Fibroblast of lung (primary cell): ENCODE results near the gene CYTH4. TPM values are rescaled to one million over a fixed set of nuclear protein-coding genes. Genes with fewer than 3 reads are reported as not detected.

Source experiments
- DNase-seq, 2 donors: peaks; one replicate each; pipeline versions ENCODE4 v3.0.0 to v3.0.0-alpha.2; 2010; ENCODE audit warnings: low read depth in 2 of 2
- H2AFZ ChIP-seq: 2 replicates; pipeline ENCODE4 v1.5.1; 2012; ENCODE audit warnings: low read length, control low read depth, inconsistent platforms
- H3K27ac ChIP-seq: 2 replicates; pipeline ENCODE4 v1.5.1; 2011; ENCODE audit warnings: low read length, control low read depth; ENCODE audit not compliant: insufficient read depth
- H3K27me3 ChIP-seq: 2 replicates; pipeline ENCODE4 v1.5.1; 2011; ENCODE audit warnings: mild to moderate bottlenecking, low read length; ENCODE audit not compliant: control insufficient read depth, insufficient read depth
- H3K36me3 ChIP-seq: 2 replicates; pipeline ENCODE4 v1.5.1; 2011; ENCODE audit warnings: low read length; ENCODE audit not compliant: control insufficient read depth, insufficient read depth
- H3K4me1 ChIP-seq: 2 replicates; pipeline ENCODE4 v1.5.1; 2011; ENCODE audit warnings: low read length; ENCODE audit not compliant: control insufficient read depth, insufficient read depth; ENCODE audit errors: extremely low read depth
- H3K4me2 ChIP-seq: 2 replicates; pipeline ENCODE4 v1.5.1; 2011; ENCODE audit warnings: low read length, control low read depth; ENCODE audit not compliant: insufficient read depth; ENCODE audit errors: extremely low read depth
- H3K4me3 ChIP-seq, 4 experiments: fragments of 200-600 bp in 1 of 4; sonication (generic) in 1 of 4; replicated peaks in 1 of 4; 2 replicates each; pipeline ENCODE4 v1.5.1; 2011 to 2016; ENCODE audit warnings: low read length in 4 of 4, low read depth in 3 of 4, mild to moderate bottlenecking in 3 of 4, control low read depth in 2 of 4, inconsistent platforms in 1 of 4, mixed read lengths in 1 of 4; ENCODE audit not compliant: insufficient read depth in 1 of 4; ENCODE audit errors: control extremely low read depth in 1 of 4
- H3K79me2 ChIP-seq: 2 replicates; pipeline ENCODE4 v1.5.1; 2012; ENCODE audit warnings: mild to moderate bottlenecking, low read length, inconsistent platforms; ENCODE audit not compliant: control insufficient read depth, insufficient read depth
- H3K9ac ChIP-seq: 2 replicates; pipeline ENCODE4 v1.5.1; 2011; ENCODE audit warnings: mild to moderate bottlenecking, low read length, control low read depth; ENCODE audit not compliant: insufficient read depth
- H3K9me3 ChIP-seq: 2 replicates; pipeline ENCODE4 v1.5.1; 2012; ENCODE audit warnings: low read depth, low read length; ENCODE audit not compliant: control insufficient read depth, insufficient read depth
- H4K20me1 ChIP-seq: 2 replicates; pipeline ENCODE4 v1.5.1; 2011; ENCODE audit warnings: low read length; ENCODE audit not compliant: control insufficient read depth, insufficient read depth; ENCODE audit errors: extremely low read depth
- CTCF ChIP-seq, 2 donors: IDR thresholded peaks in 1 of 2; conservative IDR thresholded peaks in 1 of 2; 1 replicate in 1 of 2; 2 replicates in 1 of 2; pipeline ENCODE4 v1.5.1; 2011 to 2012; ENCODE audit warnings: low read length in 2 of 2, control low read depth in 1 of 2, inconsistent platforms in 1 of 2, low read depth in 1 of 2, mild to moderate bottlenecking in 1 of 2
- EZH2 ChIP-seq: IDR thresholded peaks from 2 replicates; pipeline ENCODE4 v1.5.1; 2012; ENCODE audit warnings: low read length, control low read depth, mild to moderate bottlenecking; ENCODE audit errors: missing control alignments
- polyA plus RNA-seq, 2 donors: library from polyadenylated mRNA; depleted of rRNA in 1 of 2; stranded (reverse) in 1 of 2; unstranded in 1 of 2; fragments of >200 nt; gene quantifications; 2 replicates each; pipeline ENCODE4 v1.2.1, GENCODE V29; 2011 to 2012; ENCODE audit warnings: missing spikeins in 1 of 2
- total RNA-seq: library from RNA; depleted of rRNA; stranded (reverse); fragments of >200 nt; gene quantifications from 2 replicates; pipeline ENCODE4 v1.2.1, GENCODE V29; 2014

Gene CYTH4
- total and polyA plus RNA-seq, 2 donors (not counting 1 experiment from before 2014, with no cell fraction given): under 0.01 TPM; not detected in 1

GRCh38 chr22:37244922-37245722 is 37.2 kb upstream of the CYTH4 start:
- Histone ChIP-seq H3K4me3 (no peak overlapping the region), H2AFZ (no peak overlapping the region), H3K27me3 (no peaks in the 10 kb centered on the region), H3K4me1 (peaks cover 9% of the 10 kb centered on the region), H3K79me2 (no peaks in the 10 kb centered on the region), H3K27ac (no peak overlapping the region), H3K9ac (no peak overlapping the region), H4K20me1 (no peaks in the 10 kb centered on the region), H3K9me3 (no peaks in the 10 kb centered on the region), H3K36me3 (no peaks in the 10 kb centered on the region), H3K4me2 (no peak overlapping the region)
- no peak for DNase-seq
- TF ChIP-seq CTCF (conservative IDR thresholded peaks at IDR 0.05 in 1 of 2, IDR thresholded peaks at IDR 0.05 in 1 of 2; ENCODE audit: low read depth in 1 of 2, low read length in 2 of 2) (no peak), EZH2 (no peak)

GRCh38 chr22:37245740-37246139 is 36.6 kb upstream of the CYTH4 start:
- Histone ChIP-seq H3K27ac (no peak overlapping the region), H3K4me3 (no peak overlapping the region), H3K9me3 (no peaks in the 10 kb centered on the region), H4K20me1 (no peaks in the 10 kb centered on the region), H3K4me2 (no peak overlapping the region), H3K27me3 (no peaks in the 10 kb centered on the region), H3K9ac (no peak overlapping the region), H2AFZ (no peak overlapping the region), H3K79me2 (no peaks in the 10 kb centered on the region), H3K36me3 (no peaks in the 10 kb centered on the region), H3K4me1 (peaks cover 9% of the 10 kb centered on the region)
- TF ChIP-seq CTCF (conservative IDR thresholded peaks at IDR 0.05 in 1 of 2, IDR thresholded peaks at IDR 0.05 in 1 of 2; ENCODE audit: low read depth in 1 of 2, low read length in 2 of 2): no peak
- TF ChIP-seq EZH2: no peak
- DNase-seq: no peak

DNA sequence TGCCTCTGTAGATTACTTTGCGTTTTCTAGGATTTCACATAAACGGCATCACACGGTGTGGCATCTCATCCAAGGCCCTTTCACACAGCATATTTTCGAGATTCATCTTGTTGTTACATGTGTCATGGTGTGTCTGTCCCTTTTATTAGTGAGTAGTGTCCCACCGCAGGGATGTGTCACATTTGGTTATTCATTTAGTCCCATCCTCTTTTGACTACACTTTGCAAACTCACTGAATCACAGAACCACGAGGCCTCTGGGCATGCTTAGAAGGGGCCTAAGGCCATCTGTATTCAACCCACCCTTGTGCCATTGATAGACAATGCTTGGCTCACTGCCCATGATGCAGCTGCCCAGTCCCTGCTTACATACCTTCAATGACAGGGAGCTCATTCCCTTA is 34.1 kb upstream of the CYTH4 start:
- H3K4me2 ChIP-seq: no peak overlapping the region
- H4K20me1 ChIP-seq: no peaks in the 10 kb centered on the region
- H2AFZ ChIP-seq: no peak overlapping the region
- H3K9ac ChIP-seq: no peak overlapping the region
- DNase-seq: no peak
- H3K27ac ChIP-seq: no peak overlapping the region
- no peaks in the 10 kb centered on the region for H3K27me3 ChIP-seq
- no peaks in the 10 kb centered on the region for H3K79me2 ChIP-seq
- H3K9me3 ChIP-seq: no peaks in the 10 kb centered on the region
- H3K4me3 ChIP-seq: no peak overlapping the region
- TF ChIP-seq EZH2: no peak
- H3K36me3 ChIP-seq: no peaks in the 10 kb centered on the region
- H3K4me1 ChIP-seq: peaks cover 2% of the 10 kb centered on the region
